Cerebellar nuclear complex (tissue), 1 donor: ENCODE results near the gene EZH2.

Experiments used
- DNase-seq, 2 experiments: peaks; one replicate each; lab custom pipeline; 2025; lab: John Stamatoyannopoulos, UW

EZH2 gene

GRCh38 chr7:148761499-148762278 lies 122.4 kb downstream of the EZH2 start:
- DNase-seq: peak; percentile 1 to 2
